ENCODE data around the gene CRTC1.

CRTC1 gene

GRCh38 chr19:18785179-18786124, 102.0 kb downstream of the CRTC1 start:
- no peak for DNase-seq (ENCODE audit: extremely low read depth, low read depth)
- TF ChIP-seq CTCF (IDR thresholded peaks at IDR 0.05; ENCODE audit: low read depth, low read length) = no peak

GRCh38 chr19:18788529-18789421, 105.3 kb downstream of the CRTC1 start:
- no peak for TF ChIP-seq CTCF (IDR thresholded peaks at IDR 0.05; ENCODE audit: low read depth, low read length)

GRCh38 chr19:18789422-18789869, 106.0 kb downstream of the CRTC1 start:
- no peak for DNase-seq (ENCODE audit: extremely low read depth, low read depth)
- TF ChIP-seq CTCF (IDR thresholded peaks at IDR 0.05; ENCODE audit: low read depth, low read length) = no peak

More at GRCh38 chr19:18788529-18789421, 105.3 kb downstream of the CRTC1 start:
- no peak for DNase-seq (ENCODE audit: extremely low read depth, low read depth)

GRCh38 chr19:18789883-18790565, 106.5 kb downstream of the CRTC1 start:
- no peak for DNase-seq (ENCODE audit: extremely low read depth, low read depth)
- TF ChIP-seq CTCF (IDR thresholded peaks at IDR 0.05; ENCODE audit: low read depth, low read length) = no peak

- DNase-seq (ENCODE audit: extremely low read depth, low read depth) = no peak
- TF ChIP-seq CTCF (IDR thresholded peaks at IDR 0.05; ENCODE audit: low read depth, low read length) = no peak
Measured at GRCh38 chr19:18790566-18791314, 107.3 kb downstream of the CRTC1 start, which contains the start of gene COMP. COMP (minus strand) TSS chr19:18791305; CDS start chr19:18791269, 36 bp downstream.

- DNase-seq (ENCODE audit: extremely low read depth, low read depth) = no peak
- no peak for TF ChIP-seq CTCF (IDR thresholded peaks at IDR 0.05; ENCODE audit: low read depth, low read length)
Measured at GRCh38 chr19:18791315-18791678, 107.8 kb downstream of the CRTC1 start.

Data from AG09319 (cell line).